Activated T-cell treated with anti-CD3 and anti-CD28 coated beads, Interleukin-2, amount 50 U/mL, for 48 hours (primary cell): ENCODE data around the gene PCSK6.

Experiments
- DNase-seq, 2 experiments: peaks; one replicate each; pipeline ENCODE4 v3.0.0-alpha.2; 2020

The PCSK6 gene

DNA sequence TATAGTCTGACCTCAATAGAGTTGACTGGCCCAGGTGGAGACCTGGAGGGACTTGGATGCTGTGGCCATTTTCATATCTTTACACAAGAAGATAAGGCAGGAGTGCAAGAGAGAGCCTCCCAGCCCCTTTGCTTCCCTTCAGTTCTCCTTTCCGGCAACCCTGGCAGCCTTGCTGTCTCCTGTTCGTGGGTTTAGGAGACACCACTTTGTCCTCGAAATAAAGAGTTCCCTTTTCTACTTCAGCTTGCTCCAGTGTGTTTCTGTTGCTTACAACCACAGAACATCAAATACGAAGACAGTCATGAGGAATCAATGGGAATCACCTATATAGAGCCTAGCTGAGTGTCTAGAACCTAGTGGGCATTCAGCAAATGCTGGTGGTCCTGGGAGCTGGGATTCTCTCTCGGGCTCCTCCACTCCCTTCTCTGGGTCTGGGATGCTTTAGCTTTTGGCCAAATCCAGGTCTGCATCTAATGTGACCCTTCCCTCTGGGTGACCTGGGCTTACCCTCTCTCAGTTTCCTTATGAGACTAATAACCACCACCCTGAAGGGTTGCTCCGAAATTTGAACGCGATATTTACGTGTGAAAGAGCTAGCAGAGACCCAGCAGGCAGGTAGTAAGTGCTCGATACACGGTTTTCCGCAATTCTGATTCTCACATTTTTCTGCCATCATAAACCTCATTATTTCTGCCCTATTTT is 44.5 kb downstream of the PCSK6 start:
- DNase-seq = no peak

- DNase-seq = no peak
These were observed 45.5 kb downstream of the PCSK6 start for GRCh38 chr15:101444015-101444414.

DNA sequence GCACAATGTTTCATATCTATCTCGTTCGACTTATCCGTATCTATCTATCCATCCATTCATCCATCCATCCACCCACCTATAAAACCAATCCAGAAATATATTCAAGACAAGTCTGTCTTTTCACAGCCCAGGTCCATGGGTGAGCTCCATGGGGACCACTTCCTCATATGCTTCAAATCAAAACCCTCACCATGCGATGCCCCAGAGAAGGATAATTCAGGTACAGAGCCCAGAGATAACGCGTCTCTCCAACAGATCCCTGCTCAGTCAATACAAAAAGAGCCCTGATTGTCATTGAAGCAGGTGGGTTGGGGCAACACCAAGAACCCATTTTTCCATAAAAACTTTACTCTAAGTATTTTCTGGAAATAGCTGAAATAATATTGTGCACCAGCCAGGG is 47.2 kb downstream of the PCSK6 start:
- DNase-seq = no peak

DNA sequence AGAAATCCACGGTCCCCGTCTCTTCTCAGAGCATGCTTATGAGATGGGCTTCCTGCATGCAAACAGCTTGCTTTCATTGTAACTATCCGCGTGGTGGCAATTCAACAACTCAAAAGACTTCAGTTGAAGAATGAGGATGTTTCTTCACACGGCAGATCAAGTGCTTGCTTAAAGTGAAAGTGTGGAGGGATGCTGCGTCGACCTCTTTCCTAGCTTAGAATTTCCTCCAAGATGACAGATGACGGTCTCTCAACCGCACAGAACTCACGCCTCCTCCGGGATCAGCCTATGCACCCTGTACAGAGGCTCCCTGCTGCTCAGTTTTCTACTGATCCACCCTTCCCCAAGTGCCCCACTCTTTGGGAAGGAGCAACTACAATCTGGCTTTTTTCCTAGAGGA is 47.8 kb downstream of the PCSK6 start:
- no peak for DNase-seq

GRCh38 chr15:101440846-101441590 is 48.5 kb downstream of the PCSK6 start:
- no peak for DNase-seq

- DNase-seq = no peak
These were observed 49.6 kb downstream of the PCSK6 start for GRCh38 chr15:101439920-101440319.

DNA sequence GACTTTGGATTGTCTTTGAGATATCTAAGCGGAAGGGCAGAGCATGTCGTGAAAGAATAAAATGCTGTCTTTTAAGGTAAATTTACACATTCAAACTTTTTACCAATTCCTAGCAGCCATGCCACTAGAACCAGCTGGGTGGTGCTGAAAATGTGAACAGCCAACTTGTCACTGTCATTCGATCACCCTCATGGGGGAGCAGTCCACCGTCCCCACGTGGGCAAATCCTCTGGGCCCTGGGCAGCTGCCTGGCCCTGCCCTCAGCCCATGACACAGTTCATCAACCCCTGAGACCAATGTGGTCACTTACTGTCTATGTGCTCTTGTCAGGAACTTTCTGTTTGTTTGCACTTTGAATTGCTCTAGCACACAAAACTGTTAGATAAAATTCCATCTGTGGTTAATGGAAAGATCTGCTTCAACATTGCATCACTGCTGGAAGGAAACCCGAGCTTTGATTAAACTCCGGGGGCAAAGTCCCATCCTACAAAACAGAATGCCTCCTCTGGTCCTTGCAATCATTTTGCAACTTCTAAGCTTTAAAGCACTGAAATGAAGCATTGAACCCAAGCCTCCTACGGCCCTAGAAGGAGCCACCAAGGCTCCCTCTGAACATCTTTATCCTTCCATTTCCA is 50.1 kb downstream of the PCSK6 start:
- DNase-seq = no peak

DNA sequence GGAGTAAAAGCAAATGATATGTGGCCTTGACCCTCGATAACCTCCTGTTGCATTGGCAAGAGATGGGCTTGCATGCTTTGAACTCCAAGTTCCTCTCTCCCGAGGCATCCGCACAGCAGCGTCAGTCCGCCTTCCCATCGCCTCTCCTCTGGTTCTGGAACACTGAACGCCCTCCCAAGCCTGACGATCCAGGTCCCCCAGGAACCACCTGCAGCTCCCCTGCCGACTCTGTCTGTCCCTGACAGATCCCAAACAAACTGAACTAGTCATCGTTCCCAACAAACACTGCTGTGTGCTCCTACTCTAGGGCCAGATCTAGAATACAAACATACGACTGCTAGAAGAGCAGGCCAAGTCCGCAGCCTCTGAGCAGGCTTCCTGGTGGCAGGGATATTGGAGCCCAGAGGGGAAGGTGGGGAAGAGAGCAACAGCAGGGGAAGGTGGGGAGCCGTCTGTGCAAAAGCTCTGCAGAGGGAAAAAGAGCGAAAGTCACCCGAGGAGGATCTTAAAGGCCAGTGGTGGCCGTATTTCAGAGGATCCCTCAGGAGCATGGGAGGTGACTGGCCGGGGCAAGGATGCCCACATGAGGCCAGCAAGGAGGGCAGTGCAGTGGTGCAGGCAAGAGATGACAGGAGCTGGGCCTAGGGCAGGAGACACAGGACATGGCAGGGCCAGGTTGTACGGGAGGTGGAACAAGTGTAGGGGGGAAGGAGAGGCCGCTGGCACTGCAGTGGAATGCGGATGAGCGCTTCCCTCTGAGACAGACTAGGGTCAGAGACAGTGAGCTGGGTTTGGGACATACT is 50.8 kb downstream of the PCSK6 start:
- no peak for DNase-seq

GRCh38 chr15:101437618-101438481 is 51.7 kb downstream of the PCSK6 start:
- DNase-seq = no peak

DNA sequence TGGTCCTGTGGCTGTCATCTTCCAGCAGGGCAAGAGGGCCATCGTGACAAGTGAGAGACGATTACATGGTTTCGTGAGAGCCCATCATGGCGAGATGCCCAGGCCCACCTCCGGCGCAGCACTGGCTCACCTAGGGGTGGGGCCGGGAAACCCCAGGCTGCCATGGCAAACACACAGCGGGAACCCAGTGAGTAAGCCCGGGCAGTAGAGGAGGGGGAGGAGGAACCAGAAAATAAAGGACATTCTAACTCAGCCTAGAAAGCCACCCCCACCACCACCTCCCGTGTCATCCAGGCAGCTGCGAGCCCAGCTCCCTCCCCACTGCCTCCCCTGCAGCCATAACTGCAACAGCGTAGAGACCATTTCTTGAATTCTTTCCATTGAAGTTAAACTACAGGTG is 52.3 kb downstream of the PCSK6 start:
- no peak for DNase-seq

DNA sequence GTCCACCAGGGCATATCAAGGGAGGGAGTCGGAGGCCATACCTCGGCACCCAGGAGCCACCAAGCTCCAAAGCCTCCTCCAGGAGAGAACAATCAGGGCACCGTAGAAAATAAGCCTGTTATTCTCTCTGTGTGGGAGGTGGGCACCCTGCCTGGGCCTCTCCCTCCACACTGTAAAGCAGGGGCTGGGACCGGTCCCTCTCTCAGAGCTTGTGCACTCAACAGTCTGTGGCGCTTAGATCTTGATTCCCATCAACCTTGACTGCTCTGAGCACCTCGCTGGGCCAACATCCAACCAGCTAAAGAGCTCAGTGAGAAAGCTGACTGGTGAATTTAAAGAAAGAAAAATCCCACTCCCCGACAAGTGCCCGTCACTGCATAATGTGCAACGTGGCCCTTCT is 53.0 kb downstream of the PCSK6 start:
- no peak for DNase-seq

DNA sequence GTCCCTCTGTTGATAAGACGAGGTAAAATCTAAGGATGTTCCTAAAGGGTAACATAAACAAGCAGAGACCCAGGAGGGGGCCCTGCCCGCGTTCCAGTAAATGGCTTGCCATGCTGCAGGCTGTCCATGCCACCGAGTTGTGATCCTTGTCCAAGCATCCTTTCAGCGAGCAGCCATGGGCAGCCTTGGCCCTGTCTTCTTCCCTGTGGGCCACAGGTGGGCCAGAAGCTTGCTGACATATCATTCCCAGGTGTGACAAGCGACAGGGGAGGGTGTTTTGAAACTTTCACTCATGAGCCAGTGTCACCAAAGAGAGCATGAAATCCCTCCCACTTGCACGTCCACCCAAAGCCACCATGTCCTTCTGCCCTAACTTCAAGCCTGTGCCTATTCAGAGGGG is 53.7 kb downstream of the PCSK6 start:
- DNase-seq = no peak

- DNase-seq = no peak
These were observed 55.2 kb downstream of the PCSK6 start for GRCh38 chr15:101434032-101434920.

GRCh38 chr15:101433396-101433795 is 56.1 kb downstream of the PCSK6 start:
- DNase-seq = no peak

- no peak for DNase-seq
These were observed 56.5 kb downstream of the PCSK6 start for GRCh38 chr15:101432982-101433381.

GRCh38 chr15:101431748-101432147 is 57.8 kb downstream of the PCSK6 start:
- no peak for DNase-seq

DNA sequence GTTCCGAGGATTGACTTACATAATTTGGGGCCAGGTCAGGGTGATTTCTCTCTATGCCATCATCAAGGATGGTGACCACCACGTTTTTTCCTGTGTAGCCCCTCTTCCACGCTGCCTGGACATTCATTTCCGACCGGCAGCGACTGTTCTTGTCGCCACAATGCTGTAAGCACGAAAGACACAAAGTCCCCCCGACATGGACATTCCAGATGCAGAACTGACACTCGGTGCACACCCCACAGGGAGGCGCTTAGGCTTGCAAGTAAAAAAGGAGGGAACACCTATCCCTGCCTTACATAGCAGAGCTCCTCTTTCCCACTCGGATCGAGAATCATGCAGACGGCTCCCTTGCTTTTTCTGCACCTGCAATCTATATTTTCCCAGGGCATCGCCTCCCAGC is 58.2 kb downstream of the PCSK6 start:
- no peak for DNase-seq

- DNase-seq = no peak
These were observed 59.9 kb downstream of the PCSK6 start for GRCh38 chr15:101429646-101430045.

DNA sequence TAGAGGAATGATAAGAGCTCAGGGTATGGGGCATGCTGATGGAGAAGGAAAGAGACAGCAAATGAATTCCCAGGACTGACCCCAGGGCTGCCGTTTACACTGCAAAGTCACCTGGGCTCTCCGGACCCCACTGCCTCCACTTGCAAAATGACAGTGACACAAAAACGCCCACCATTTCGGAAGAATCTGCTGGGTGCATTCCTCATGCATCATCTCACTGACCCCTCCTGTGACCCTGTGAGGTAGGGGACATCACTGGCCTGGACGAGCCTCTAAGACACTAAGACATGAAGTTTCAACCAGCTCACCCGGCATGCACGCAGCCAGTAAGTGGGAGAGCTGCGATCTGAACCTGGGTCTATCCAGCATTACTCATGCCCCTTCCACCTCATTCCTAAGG is 60.3 kb downstream of the PCSK6 start:
- no peak for DNase-seq

DNA sequence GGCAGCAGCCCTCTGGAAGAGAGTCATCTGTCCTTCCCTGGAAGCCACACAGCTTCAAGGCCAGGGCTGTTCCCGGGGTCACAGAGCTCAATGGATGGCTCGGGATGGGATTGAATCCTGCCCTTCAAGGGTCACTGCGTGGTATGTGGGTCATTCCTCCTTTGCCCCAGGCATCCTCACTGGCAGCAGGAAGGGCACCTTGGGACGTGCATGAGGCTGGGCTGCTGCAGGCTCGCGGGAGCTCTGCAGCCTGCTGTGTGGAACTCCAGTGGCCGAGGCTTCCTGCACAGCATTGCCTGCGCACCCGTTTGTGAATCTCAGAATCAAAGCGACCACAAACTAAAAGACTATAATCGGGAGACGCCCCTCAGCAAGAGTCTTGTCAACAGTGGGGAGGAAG is 60.7 kb downstream of the PCSK6 start:
- no peak for DNase-seq
